Measurements from ENCODE around the gene ASB6. TPM values are rescaled to one million over a fixed set of nuclear protein-coding genes. Genes with fewer than 3 reads are reported as not detected.

Gene ASB6
- total RNA-seq, 1 donor from 2014 or later = 16.7 TPM

- Histone ChIP-seq H3K4me3 (no peak overlapping the region), H3K36me3 (no peaks in the 10 kb centered on the region), H3K27ac (no peak overlapping the region), H3K9me3 (no peaks in the 10 kb centered on the region), H3K27me3 (no peaks in the 10 kb centered on the region), H3K4me1 (no peaks in the 10 kb centered on the region)
- TF ChIP-seq CTCF (IDR thresholded peaks at IDR 0.05) = no peak
- intact Hi-C loops (cut with DNase I) = no loop called here
- ATAC-seq (no peak), DNase-seq (no peak)
Observed at GRCh38 chr9:129656795-129657390, 14.9 kb upstream of the ASB6 start.

GRCh38 chr9:129655696-129656095 lies 13.7 kb upstream of the ASB6 start:
- no peaks in the 10 kb centered on the region for H3K9me3 ChIP-seq
- H3K4me1 ChIP-seq = no peaks in the 10 kb centered on the region
- H3K27ac ChIP-seq = no peak overlapping the region
- no peak for DNase-seq
- intact Hi-C loops (cut with DNase I) = no loop called here
- no peak overlapping the region for H3K4me3 ChIP-seq
- H3K36me3 ChIP-seq = no peaks in the 10 kb centered on the region
- ATAC-seq = peak; percentile 37
- no peak for TF ChIP-seq CTCF (IDR thresholded peaks at IDR 0.05)
- H3K27me3 ChIP-seq = no peaks in the 10 kb centered on the region

GRCh38 chr9:129655154-129655553 lies 13.2 kb upstream of the ASB6 start:
- Histone ChIP-seq H3K9me3 (no peaks in the 10 kb centered on the region), H3K4me3 (no peak overlapping the region), H3K27ac (no peak overlapping the region), H3K36me3 (no peaks in the 10 kb centered on the region), H3K27me3 (no peaks in the 10 kb centered on the region), H3K4me1 (no peaks in the 10 kb centered on the region)
- intact Hi-C loops (cut with DNase I) = no loop called here
- no peak for DNase-seq
- ATAC-seq = no peak
- no peak for TF ChIP-seq CTCF (IDR thresholded peaks at IDR 0.05)

- Histone ChIP-seq H3K9me3 (no peaks in the 10 kb centered on the region), H3K27me3 (no peaks in the 10 kb centered on the region), H3K4me3 (no peak overlapping the region), H3K27ac (no peak overlapping the region), H3K4me1 (no peaks in the 10 kb centered on the region), H3K36me3 (no peaks in the 10 kb centered on the region)
- DNase-seq (no peak), ATAC-seq (no peak)
- intact Hi-C loops (cut with DNase I) = no loop called here
- no peak for TF ChIP-seq CTCF (IDR thresholded peaks at IDR 0.05)
Observed at GRCh38 chr9:129654554-129655040, 12.6 kb upstream of the ASB6 start.

- Histone ChIP-seq H3K36me3 (no peaks in the 10 kb centered on the region), H3K9me3 (no peaks in the 10 kb centered on the region), H3K4me3 (no peak overlapping the region), H3K4me1 (no peaks in the 10 kb centered on the region), H3K27ac (no peak overlapping the region), H3K27me3 (no peaks in the 10 kb centered on the region)
- DNase-seq (no peak), ATAC-seq (no peak)
- intact Hi-C loops (cut with DNase I) = no loop called here
- no peak for TF ChIP-seq CTCF (IDR thresholded peaks at IDR 0.05)
Observed at GRCh38 chr9:129653823-129654553, 12.0 kb upstream of the ASB6 start.
